GM12892 (cell line): ENCODE results near the gene SERPINA10.

ENCODE experiments used
- POLR2A ChIP-seq: IDR thresholded peaks from 2 replicates; pipeline ENCODE4 v1.6.1; 2011; ENCODE audit warnings: low read depth, low read length, control low read depth
- POLR2AphosphoS5 ChIP-seq: IDR thresholded peaks from 2 replicates; pipeline ENCODE4 v1.6.1; 2011; ENCODE audit warnings: low read depth, low read length, control low read depth
- TAF1 ChIP-seq: IDR thresholded peaks from 2 replicates; pipeline ENCODE4 v1.6.1; 2011; ENCODE audit warnings: low read depth, mild to moderate bottlenecking, control low read depth, low read length, borderline replicate concordance

- TF ChIP-seq POLR2A (no peak), POLR2AphosphoS5 (no peak), TAF1 (no peak)
These were observed 44.2 kb upstream of the SERPINA10 start for GRCh38 chr14:94337274-94337673.
